K562 (cell line): Measurements from ENCODE around the gene CACNA2D4. TPM values are rescaled to one million over a fixed set of nuclear protein-coding genes. Genes with fewer than 3 reads are reported as not detected.

ENCODE experiments used
- ARID2 ChIP-seq: fragments of 450-650 bp; IDR thresholded peaks from 2 replicates; pipeline ENCODE4 v1.6.1; 2017; ENCODE audit warnings: antibody characterized with exemption, mild to moderate bottlenecking
- BMI1 ChIP-seq: fragments of 150-350 bp; IDR thresholded peaks from 2 replicates; pipeline ENCODE4 v1.6.1; 2014; ENCODE audit warnings: low read length
- CCNT2 ChIP-seq: IDR thresholded peaks from 2 replicates; pipeline ENCODE4 v1.6.1; 2011; ENCODE audit warnings: borderline replicate concordance, low read depth, mild to moderate bottlenecking, moderate library complexity, mixed read lengths, low read length; ENCODE audit not compliant: insufficient read length; ENCODE audit errors: extremely low read depth
- CREM ChIP-seq: IDR thresholded peaks from 2 replicates; pipeline ENCODE4 v1.6.1; 2014; ENCODE audit warnings: antibody characterized with exemption, low read depth
- KDM2B ChIP-seq: fragments of 250-450 bp; sonication (Bioruptor Pico); IDR thresholded peaks from 2 replicates; pipeline ENCODE4 v1.8.0; 2021; ENCODE audit warnings: mild to moderate bottlenecking, moderate library complexity
- L3MBTL2 ChIP-seq: fragments of 450-650 bp; IDR thresholded peaks from 2 replicates; pipeline ENCODE4 v1.6.1; 2016; ENCODE audit warnings: mild to moderate bottlenecking, moderate library complexity
- MTA3 ChIP-seq: fragments of 450-650 bp; formaldehyde crosslinking; IDR thresholded peaks from 2 replicates; pipeline ENCODE4 v1.6.1; 2017; ENCODE audit warnings: mild to moderate bottlenecking, borderline replicate concordance
- MYC ChIP-seq, 2 experiments: fragments of 250-450 bp in 1 of 2; sonication (Bioruptor Pico) in 1 of 2; IDR thresholded peaks; 2 replicates each; pipeline versions ENCODE4 v1.5.1 to v1.6.1; 2012 to 2021; ENCODE audit warnings: low read depth in 2 of 2, borderline replicate concordance in 1 of 2, improper control_type of control experiment in 1 of 2, low read length in 1 of 2, mild to moderate bottlenecking in 1 of 2, moderate library complexity in 1 of 2
- NFE2 ChIP-seq: IDR thresholded peaks from 2 replicates; pipeline ENCODE4 v1.6.1; 2014; ENCODE audit warnings: antibody characterized with exemption, low read depth
- POLR2AphosphoS5 ChIP-seq: IDR thresholded peaks from 2 replicates; pipeline ENCODE4 v1.6.1; 2011; ENCODE audit warnings: mild to moderate bottlenecking, low read depth, low read length, moderate library complexity; ENCODE audit not compliant: control insufficient read depth, insufficient read depth
- RBFOX2 ChIP-seq: fragments of 200-400 bp; formaldehyde crosslinking; IDR thresholded peaks from 2 replicates; pipeline ENCODE4 v1.6.1; 2017; ENCODE audit warnings: low read depth, mild to moderate bottlenecking, low read length, moderate library complexity
- SP2 ChIP-seq: IDR thresholded peaks from 2 replicates; pipeline ENCODE4 v1.6.1; 2011; ENCODE audit warnings: mild to moderate bottlenecking, low read depth, low read length, moderate library complexity; ENCODE audit not compliant: poor library complexity, severe bottlenecking; ENCODE audit errors: extremely low read depth
- TARDBP ChIP-seq: fragments of 450-650 bp; IDR thresholded peaks from 2 replicates; pipeline ENCODE4 v1.6.1; 2016
- U2AF2 ChIP-seq: fragments of 200-400 bp; formaldehyde crosslinking; optimal IDR thresholded peaks from 2 replicates; pipeline ENCODE3; 2017; ENCODE audit warnings: low read depth, mild to moderate bottlenecking, low read length
- ZNF668 ChIP-seq: fragments of 250-450 bp; sonication (Bioruptor Pico); IDR thresholded peaks from 2 replicates; pipeline ENCODE4 v1.8.0; 2022; ENCODE audit warnings: mild to moderate bottlenecking, inconsistent platforms
- ZSCAN29 ChIP-seq: fragments of 450-650 bp; IDR thresholded peaks from 2 replicates; pipeline ENCODE4 v1.6.1; 2017
- polyA plus RNA-seq, 8 experiments: library from polyadenylated mRNA; depleted of rRNA in 4 of 8; stranded (reverse) in 5 of 8; unstranded in 3 of 8; fragments of >200 nt; fragmentation: Nextera tagmentation in 2 of 8; fragmentation: Illumina TruSeq in 1 of 8; extraction: Ambion mirVana in 2 of 8; extraction: Trizol in 1 of 8; gene quantifications; 2 replicates each; pipeline versions ENCODE4 v1.2.1 to v1.2.3, GENCODE V29; 2011 to 2014; ENCODE audit warnings: inconsistent platforms in 1 of 8, missing spikeins in 1 of 8
- total RNA-seq, 7 experiments: library from RNA; depleted of rRNA in 6 of 7; stranded (reverse); fragments of >200 nt in 6 of 7; fragmentation: Illumina TruSeq in 2 of 7; extraction: Trizol in 2 of 7; gene quantifications; 2 replicates each; pipeline versions ENCODE4 v1.2.1 to v1.2.3, GENCODE V29; 2011 to 2021; ENCODE audit warnings: low replicate concordance in 1 of 7
- TF ChIP-seq, protein P1 (sequence below): fragments of 250-450 bp; sonication (Bioruptor Pico); IDR thresholded peaks from 2 replicates; pipeline ENCODE4 v1.5.0; 2020; ENCODE audit warnings: mild to moderate bottlenecking
- TF ChIP-seq, protein P2 (sequence below): sonication (generic); formaldehyde crosslinking; IDR thresholded peaks from 2 replicates; pipeline ENCODE4 v1.9.0; 2022; ENCODE audit warnings: mild to moderate bottlenecking, missing genetic modification reagents
- TF ChIP-seq, protein P3 (sequence below): fragments of 250-450 bp; sonication (Bioruptor Pico); IDR thresholded peaks from 2 replicates; pipeline ENCODE4 v1.5.1; 2021; ENCODE audit warnings: mild to moderate bottlenecking
- TF ChIP-seq, protein P4 (sequence below): fragments of 450-650 bp; formaldehyde crosslinking; IDR thresholded peaks from 2 replicates; pipeline ENCODE4 v1.4.0; 2020; ENCODE audit warnings: mild to moderate bottlenecking, moderate library complexity
- TF ChIP-seq, protein P5 (sequence below): sonication (generic); formaldehyde crosslinking; IDR thresholded peaks from 2 replicates; pipeline ENCODE4 v1.8.1; 2022; ENCODE audit warnings: missing genetic modification reagents

CACNA2D4 gene
- total and polyA plus RNA-seq, 9 of the 15 experiments (the other 6 are each of a cell fraction or from before 2014, with no cell fraction given), result 0.04 to 0.69 (median 0.40) TPM; not detected in 3

DNA sequence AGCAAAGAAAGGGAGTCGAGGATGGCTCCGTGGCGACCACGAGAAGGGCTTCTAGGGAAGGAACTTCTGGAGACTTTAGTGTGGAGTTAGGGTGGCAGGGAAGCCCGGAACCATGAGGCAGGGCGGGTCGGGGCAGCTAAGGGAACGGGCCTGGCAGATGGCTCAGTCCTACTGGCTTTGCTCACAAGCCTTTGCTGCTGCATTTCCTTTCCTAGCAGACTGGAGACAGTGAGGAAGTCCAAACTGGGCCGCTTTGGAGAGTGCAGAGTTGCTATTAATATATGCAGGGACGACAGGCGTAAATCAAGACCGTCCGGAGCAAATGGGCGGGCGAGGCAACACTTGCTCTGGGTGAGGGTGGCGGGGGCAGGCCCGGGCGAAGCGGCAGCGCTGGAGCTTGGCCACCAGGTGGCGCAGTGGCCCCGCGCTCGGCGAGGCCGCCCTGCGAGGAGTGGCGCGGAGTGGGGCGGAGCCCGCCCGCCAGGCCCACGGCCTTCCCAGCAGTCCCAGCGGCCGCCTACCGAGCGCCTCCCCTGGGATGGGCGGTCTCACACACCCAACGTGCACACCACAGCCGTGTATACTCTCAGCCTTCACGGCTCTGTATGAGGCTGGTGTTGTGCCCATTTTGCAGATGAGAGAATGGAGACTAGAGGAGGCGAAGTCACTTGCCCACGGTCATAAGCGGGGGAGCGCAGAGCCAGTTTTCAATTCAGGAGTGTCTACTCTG lies 122.5 kb downstream of the CACNA2D4 start (continued):
- TF ChIP-seq, protein P1, sequence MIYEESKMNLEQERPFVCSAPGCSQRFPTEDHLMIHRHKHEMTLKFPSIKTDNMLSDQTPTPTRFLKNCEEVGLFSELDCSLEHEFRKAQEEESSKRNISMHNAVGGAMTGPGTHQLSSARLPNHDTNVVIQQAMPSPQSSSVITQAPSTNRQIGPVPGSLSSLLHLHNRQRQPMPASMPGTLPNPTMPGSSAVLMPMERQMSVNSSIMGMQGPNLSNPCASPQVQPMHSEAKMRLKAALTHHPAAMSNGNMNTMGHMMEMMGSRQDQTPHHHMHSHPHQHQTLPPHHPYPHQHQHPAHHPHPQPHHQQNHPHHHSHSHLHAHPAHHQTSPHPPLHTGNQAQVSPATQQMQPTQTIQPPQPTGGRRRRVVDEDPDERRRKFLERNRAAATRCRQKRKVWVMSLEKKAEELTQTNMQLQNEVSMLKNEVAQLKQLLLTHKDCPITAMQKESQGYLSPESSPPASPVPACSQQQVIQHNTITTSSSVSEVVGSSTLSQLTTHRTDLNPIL (CRISPR knock-in tag), result no peak
- TF ChIP-seq MYC (IDR thresholded peaks at IDR 0.05; ENCODE audit: low read depth, low read length) (peak; percentile 32; the same call in 1 of the 2 replicates), MYC (CRISPR knock-in tag; IDR thresholded peaks at IDR 0.05; ENCODE audit: borderline replicate concordance, low read depth) (no peak), TARDBP (0 out of 2 replicates have a peak, but pooled peaks have one; percentile 42), CCNT2 (peak; percentile 58), ARID2 (no peak; the same call in 1 of the 2 replicates), KDM2B (CRISPR knock-in tag) (no peak), ZSCAN29 (no peak), ZNF668 (no peak), U2AF2 (no peak), L3MBTL2 (0 out of 2 replicates have a peak, but pooled peaks have one; percentile 53), SP2 (peak; percentile 34), POLR2AphosphoS5 (no peak), BMI1 (no peak), CREM (0 out of 2 replicates have a peak, but pooled peaks have one; percentile 10), MTA3 (0 out of 2 replicates have a peak, but pooled peaks have one; percentile 44), NFE2 (no peak), RBFOX2 (peak; percentile 51; the same call in 1 of the 2 replicates)
- TF ChIP-seq, protein P2, sequence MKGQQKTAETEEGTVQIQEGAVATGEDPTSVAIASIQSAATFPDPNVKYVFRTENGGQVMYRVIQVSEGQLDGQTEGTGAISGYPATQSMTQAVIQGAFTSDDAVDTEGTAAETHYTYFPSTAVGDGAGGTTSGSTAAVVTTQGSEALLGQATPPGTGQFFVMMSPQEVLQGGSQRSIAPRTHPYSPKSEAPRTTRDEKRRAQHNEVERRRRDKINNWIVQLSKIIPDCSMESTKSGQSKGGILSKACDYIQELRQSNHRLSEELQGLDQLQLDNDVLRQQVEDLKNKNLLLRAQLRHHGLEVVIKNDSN (CRISPR knock-in tag), result no peak
- TF ChIP-seq, protein P3, sequence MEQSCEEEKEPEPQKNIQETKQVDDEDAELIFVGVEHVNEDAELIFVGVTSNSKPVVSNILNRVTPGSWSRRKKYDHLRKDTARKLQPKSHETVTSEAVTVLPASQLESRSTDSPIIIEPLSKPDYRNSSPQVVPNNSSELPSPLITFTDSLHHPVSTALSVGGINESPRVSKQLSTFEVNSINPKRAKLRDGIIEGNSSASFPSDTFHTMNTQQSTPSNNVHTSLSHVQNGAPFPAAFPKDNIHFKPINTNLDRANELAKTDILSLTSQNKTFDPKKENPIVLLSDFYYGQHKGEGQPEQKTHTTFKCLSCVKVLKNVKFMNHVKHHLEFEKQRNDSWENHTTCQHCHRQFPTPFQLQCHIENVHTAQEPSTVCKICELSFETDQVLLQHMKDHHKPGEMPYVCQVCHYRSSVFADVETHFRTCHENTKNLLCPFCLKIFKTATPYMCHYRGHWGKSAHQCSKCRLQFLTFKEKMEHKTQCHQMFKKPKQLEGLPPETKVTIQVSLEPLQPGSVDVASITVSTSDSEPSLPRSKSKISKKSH (CRISPR knock-in tag), result no peak
- TF ChIP-seq, protein P4, sequence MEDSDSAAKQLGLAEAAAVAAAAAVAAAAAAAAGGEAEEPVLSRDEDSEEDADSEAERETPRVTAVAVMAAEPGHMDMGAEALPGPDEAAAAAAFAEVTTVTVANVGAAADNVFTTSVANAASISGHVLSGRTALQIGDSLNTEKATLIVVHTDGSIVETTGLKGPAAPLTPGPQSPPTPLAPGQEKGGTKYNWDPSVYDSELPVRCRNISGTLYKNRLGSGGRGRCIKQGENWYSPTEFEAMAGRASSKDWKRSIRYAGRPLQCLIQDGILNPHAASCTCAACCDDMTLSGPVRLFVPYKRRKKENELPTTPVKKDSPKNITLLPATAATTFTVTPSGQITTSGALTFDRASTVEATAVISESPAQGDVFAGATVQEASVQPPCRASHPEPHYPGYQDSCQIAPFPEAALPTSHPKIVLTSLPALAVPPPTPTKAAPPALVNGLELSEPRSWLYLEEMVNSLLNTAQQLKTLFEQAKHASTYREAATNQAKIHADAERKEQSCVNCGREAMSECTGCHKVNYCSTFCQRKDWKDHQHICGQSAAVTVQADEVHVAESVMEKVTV (CRISPR knock-in tag), result peak; percentile 94
- TF ChIP-seq, protein P5, sequence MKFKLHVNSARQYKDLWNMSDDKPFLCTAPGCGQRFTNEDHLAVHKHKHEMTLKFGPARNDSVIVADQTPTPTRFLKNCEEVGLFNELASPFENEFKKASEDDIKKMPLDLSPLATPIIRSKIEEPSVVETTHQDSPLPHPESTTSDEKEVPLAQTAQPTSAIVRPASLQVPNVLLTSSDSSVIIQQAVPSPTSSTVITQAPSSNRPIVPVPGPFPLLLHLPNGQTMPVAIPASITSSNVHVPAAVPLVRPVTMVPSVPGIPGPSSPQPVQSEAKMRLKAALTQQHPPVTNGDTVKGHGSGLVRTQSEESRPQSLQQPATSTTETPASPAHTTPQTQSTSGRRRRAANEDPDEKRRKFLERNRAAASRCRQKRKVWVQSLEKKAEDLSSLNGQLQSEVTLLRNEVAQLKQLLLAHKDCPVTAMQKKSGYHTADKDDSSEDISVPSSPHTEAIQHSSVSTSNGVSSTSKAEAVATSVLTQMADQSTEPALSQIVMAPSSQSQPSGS, result no peak
